Adrenal gland (tissue), 5 donors: ENCODE data around the gene KRT8.

Experiments used
- CTCF ChIP-seq, 6 experiments: fragments of 450-650 bp in 4 of 6; fragments of 200-600 bp in 2 of 6; sonication (generic) in 1 of 6; IDR thresholded peaks; 1 replicate in 5 of 6; 2 replicates in 1 of 6; pipeline versions ENCODE4 v1.5.1 to v1.8.0; 2016 to 2021; ENCODE audit warnings: antibody characterized with exemption in 6 of 6, mild to moderate bottlenecking in 2 of 6, moderate library complexity in 1 of 6
- POLR2A ChIP-seq, 2 donors: fragments of 450-650 bp; IDR thresholded peaks; one replicate each; pipeline ENCODE4 v1.6.1; 2017; ENCODE audit warnings: antibody characterized with exemption in 2 of 2, mild to moderate bottlenecking in 2 of 2, moderate library complexity in 1 of 2
- donor health status: DM: no; HTN: no; CAD: no.

- no peak for TF ChIP-seq CTCF (IDR thresholded peaks at IDR 0.05)
- TF ChIP-seq POLR2A (IDR thresholded peaks at IDR 0.05): no peak
Observed at GRCh38 chr12:52946797-52947547, 42.1 kb upstream of the KRT8 start.
